BLaER1 treated with 17β-estradiol and CSF1 and Interleukin-3, amounts not matched to agents 10 nM and 100 nM (cell line): Measurements from ENCODE around the gene ARHGEF28.

Source experiments
- H3K27ac ChIP-seq, 11 experiments: shearing (Covaris generic); formaldehyde crosslinking; 2 replicates each; pipeline ENCODE4 v1.8.1; 2022
- H3K27me3 ChIP-seq, 11 experiments: shearing (Covaris generic); formaldehyde crosslinking; 2 replicates each; pipeline ENCODE4 v1.8.1; 2022
- H3K36me3 ChIP-seq, 11 experiments: shearing (Covaris generic); formaldehyde crosslinking; 2 replicates each; pipeline ENCODE4 v1.8.1; 2022
- H3K4me1 ChIP-seq, 10 experiments: shearing (Covaris generic); formaldehyde crosslinking; 2 replicates each; pipeline ENCODE4 v1.8.1; 2022
- H3K4me2 ChIP-seq, 11 experiments: shearing (Covaris generic); formaldehyde crosslinking; 2 replicates each; pipeline ENCODE4 v1.8.1; 2022
- H3K4me3 ChIP-seq, 10 experiments: shearing (Covaris generic); formaldehyde crosslinking; 2 replicates each; pipeline ENCODE4 v1.8.1; 2022
- H3K9ac ChIP-seq, 11 experiments: shearing (Covaris generic); formaldehyde crosslinking; 2 replicates each; pipeline ENCODE4 v1.8.1; 2022
- H3K9me3 ChIP-seq, 11 experiments: shearing (Covaris generic); formaldehyde crosslinking; replicated peaks in 1 of 11; 2 replicates each; pipeline ENCODE4 v1.8.1; 2022
- H4K20me1 ChIP-seq, 11 experiments: shearing (Covaris generic); formaldehyde crosslinking; 2 replicates each; pipeline ENCODE4 v1.8.1; 2022
- Cebpa-rat ChIP-seq, 11 experiments: shearing (Covaris generic); IDR thresholded peaks; 2 replicates each; pipeline ENCODE4 v1.8.1; 2022

The ARHGEF28 gene

GRCh38 chr5:73946278-73946677 lies 320.3 kb downstream of the ARHGEF28 start:
- H3K36me3 ChIP-seq: no peaks in the 10 kb centered on the region
- H4K20me1 ChIP-seq: no peaks in the 10 kb centered on the region
- no peak overlapping the region for H3K9ac ChIP-seq
- no peak overlapping the region for H3K27ac ChIP-seq
- H3K4me2 ChIP-seq: peak overlapping the region in 2 of 11 experiments; percentile 16 to 27; a peak in 3 of 22 replicates
- H3K27me3 ChIP-seq: no peaks in the 10 kb centered on the region
- TF ChIP-seq Cebpa-rat (IDR thresholded peaks at IDR 0.05): no peak
- peaks cover 0 to 16% (median 5%) of the 10 kb centered on the region in 11 experiments; a peak in 8 of 22 replicates for H3K9me3 ChIP-seq
- H3K4me1 ChIP-seq: peaks cover 0 to 23% (median 0%) of the 10 kb centered on the region in 10 experiments; a peak in 6 of 20 replicates
- no peak overlapping the region for H3K4me3 ChIP-seq

GRCh38 chr5:73946919-73947602 lies 321.1 kb downstream of the ARHGEF28 start:
- H3K4me1 ChIP-seq: peaks cover 0 to 23% (median 0%) of the 10 kb centered on the region in 10 experiments; a peak in 6 of 20 replicates
- no peak for TF ChIP-seq Cebpa-rat (IDR thresholded peaks at IDR 0.05)
- no peaks in the 10 kb centered on the region for H3K36me3 ChIP-seq
- H3K27me3 ChIP-seq: no peaks in the 10 kb centered on the region
- no peak overlapping the region for H3K9ac ChIP-seq
- H3K4me3 ChIP-seq: no peak overlapping the region
- H4K20me1 ChIP-seq: no peaks in the 10 kb centered on the region
- peaks cover 0 to 16% (median 5%) of the 10 kb centered on the region in 11 experiments; a peak in 8 of 22 replicates for H3K9me3 ChIP-seq
- peak overlapping the region in 2 of 11 experiments; percentile 16 to 27; a peak in 3 of 22 replicates for H3K4me2 ChIP-seq
- no peak overlapping the region for H3K27ac ChIP-seq

GRCh38 chr5:73947906-73948640 lies 322.1 kb downstream of the ARHGEF28 start:
- Histone ChIP-seq H3K4me2 (peak overlapping the region in 1 of 11 experiments; percentile 14; a peak in 1 of 22 replicates), H3K36me3 (no peaks in the 10 kb centered on the region), H3K9me3 (peaks cover 0 to 12% (median 3%) of the 10 kb centered on the region in 11 experiments; a peak in 6 of 22 replicates), H3K4me1 (peaks cover 0 to 23% (median 0%) of the 10 kb centered on the region in 10 experiments; a peak in 6 of 20 replicates), H3K27me3 (no peaks in the 10 kb centered on the region), H3K4me3 (no peak overlapping the region), H4K20me1 (no peaks in the 10 kb centered on the region), H3K27ac (no peak overlapping the region), H3K9ac (no peak overlapping the region)
- TF ChIP-seq Cebpa-rat (IDR thresholded peaks at IDR 0.05): no peak

- H3K4me2 ChIP-seq: peak overlapping the region in 2 of 11 experiments; percentile 14 to 21; a peak in 2 of 22 replicates
- H3K4me1 ChIP-seq: peaks cover 0 to 23% (median 0%) of the 10 kb centered on the region in 10 experiments; a peak in 6 of 20 replicates
- H3K27ac ChIP-seq: no peak overlapping the region
- no peaks in the 10 kb centered on the region for H3K36me3 ChIP-seq
- TF ChIP-seq Cebpa-rat (IDR thresholded peaks at IDR 0.05): no peak
- H3K9ac ChIP-seq: no peak overlapping the region
- H3K27me3 ChIP-seq: no peaks in the 10 kb centered on the region
- H3K4me3 ChIP-seq: no peak overlapping the region
- H3K9me3 ChIP-seq: peaks cover 0 to 12% (median 0%) of the 10 kb centered on the region in 11 experiments; a peak in 3 of 22 replicates
- no peaks in the 10 kb centered on the region for H4K20me1 ChIP-seq
These were observed 322.7 kb downstream of the ARHGEF28 start for GRCh38 chr5:73948720-73949119.

GRCh38 chr5:73950441-73950873 lies 324.5 kb downstream of the ARHGEF28 start:
- H3K36me3 ChIP-seq: no peaks in the 10 kb centered on the region
- no peaks in the 10 kb centered on the region for H3K27me3 ChIP-seq
- no peak overlapping the region for H3K9ac ChIP-seq
- H4K20me1 ChIP-seq: no peaks in the 10 kb centered on the region
- no peak for TF ChIP-seq Cebpa-rat (IDR thresholded peaks at IDR 0.05)
- no peak overlapping the region for H3K27ac ChIP-seq
- no peak overlapping the region for H3K4me3 ChIP-seq
- peaks cover 0 to 4% (median 0%) of the 10 kb centered on the region in 11 experiments; a peak in 2 of 22 replicates for H3K9me3 ChIP-seq
- H3K4me1 ChIP-seq: peaks cover 0 to 23% (median 0%) of the 10 kb centered on the region in 10 experiments; a peak in 6 of 20 replicates
- no peak overlapping the region for H3K4me2 ChIP-seq

GRCh38 chr5:73950912-73951430 lies 325.0 kb downstream of the ARHGEF28 start:
- Histone ChIP-seq H3K27ac (no peak overlapping the region), H3K4me3 (no peak overlapping the region), H3K9ac (no peak overlapping the region), H3K4me2 (no peak overlapping the region), H3K4me1 (peaks cover 0 to 23% (median 0%) of the 10 kb centered on the region in 10 experiments; a peak in 6 of 20 replicates), H3K9me3 (peaks cover 0 to 4% (median 0%) of the 10 kb centered on the region in 11 experiments; a peak in 1 of 22 replicates), H3K27me3 (no peaks in the 10 kb centered on the region), H4K20me1 (no peaks in the 10 kb centered on the region), H3K36me3 (no peaks in the 10 kb centered on the region)
- TF ChIP-seq Cebpa-rat (IDR thresholded peaks at IDR 0.05): no peak

GRCh38 chr5:73952872-73953271 lies 326.9 kb downstream of the ARHGEF28 start:
- no peaks in the 10 kb centered on the region for H3K27me3 ChIP-seq
- H3K4me3 ChIP-seq: no peak overlapping the region
- no peak overlapping the region for H3K27ac ChIP-seq
- H3K9me3 ChIP-seq: peaks cover 0 to 4% (median 0%) of the 10 kb centered on the region in 11 experiments; a peak in 1 of 22 replicates
- no peaks in the 10 kb centered on the region for H4K20me1 ChIP-seq
- H3K4me2 ChIP-seq: no peak overlapping the region
- H3K4me1 ChIP-seq: peaks cover 0 to 16% (median 0%) of the 10 kb centered on the region in 10 experiments; a peak in 2 of 20 replicates
- H3K36me3 ChIP-seq: no peaks in the 10 kb centered on the region
- H3K9ac ChIP-seq: no peak overlapping the region
- no peak for TF ChIP-seq Cebpa-rat (IDR thresholded peaks at IDR 0.05)

GRCh38 chr5:73954381-73954780 lies 328.4 kb downstream of the ARHGEF28 start:
- Histone ChIP-seq H3K36me3 (no peaks in the 10 kb centered on the region), H3K4me2 (no peak overlapping the region), H3K4me1 (peaks cover 0 to 4% (median 0%) of the 10 kb centered on the region in 10 experiments; a peak in 1 of 20 replicates), H3K9ac (no peak overlapping the region), H3K4me3 (no peak overlapping the region), H3K27ac (no peak overlapping the region), H3K9me3 (peaks cover 0 to 4% (median 0%) of the 10 kb centered on the region in 11 experiments; a peak in 1 of 22 replicates), H4K20me1 (no peaks in the 10 kb centered on the region), H3K27me3 (no peaks in the 10 kb centered on the region)
- TF ChIP-seq Cebpa-rat (IDR thresholded peaks at IDR 0.05): no peak
